DMS79 treated with DMSO at 0.1 percent for 48 hours (cell line): ENCODE data around the gene ZNF593.

Experiments used
- DNase-seq: peaks from one replicate; lab custom pipeline; 2025; lab: John Stamatoyannopoulos, UW

ZNF593 gene

DNA sequence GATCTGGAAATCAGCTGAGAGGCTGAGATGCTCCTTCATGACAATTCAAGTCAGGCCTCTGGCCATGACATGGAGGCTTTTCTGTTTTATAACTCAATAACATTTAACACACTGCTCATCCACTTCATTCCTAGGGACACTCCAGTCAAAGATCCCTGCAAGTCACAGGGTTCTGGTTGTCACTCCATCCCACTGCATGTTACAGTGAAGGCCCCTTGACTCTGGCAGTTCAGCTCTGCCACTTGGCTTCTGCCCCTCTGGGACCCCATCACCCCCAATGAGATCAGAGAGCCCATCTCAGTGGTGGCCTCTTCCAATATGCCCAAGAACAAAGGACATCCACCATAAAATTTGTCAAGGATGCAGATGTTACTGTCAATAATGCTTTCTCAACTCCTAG is 20.8 kb upstream of the ZNF593 start:
- no peak for DNase-seq

DNA sequence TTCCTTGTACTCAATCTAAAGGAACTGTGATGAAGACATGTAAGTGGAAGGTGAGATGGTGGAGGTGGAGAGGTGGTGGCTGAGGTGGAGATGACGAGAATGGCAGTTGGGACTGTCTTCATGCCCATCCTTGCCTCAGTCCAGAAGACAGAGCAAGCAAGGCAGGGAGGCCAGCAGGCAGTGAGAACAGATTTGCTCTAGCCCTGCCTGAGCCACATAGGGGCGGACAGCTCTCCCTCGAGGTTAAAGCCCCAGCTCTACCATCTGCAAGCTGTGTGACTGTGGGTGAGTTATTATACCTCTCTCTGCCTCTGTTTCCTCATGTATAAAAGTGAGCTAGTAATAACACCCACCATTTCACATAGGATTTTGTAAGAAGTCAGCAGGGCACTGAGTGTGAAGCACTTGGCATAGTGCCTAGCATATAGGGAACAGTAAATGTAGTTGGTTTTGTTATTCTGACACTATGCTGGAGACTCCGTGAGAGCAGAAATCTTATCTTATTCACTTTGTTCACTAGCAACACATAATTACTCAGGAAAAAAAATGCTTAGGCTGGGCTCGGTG is 15.7 kb upstream of the ZNF593 start:
- no peak for DNase-seq

DNA sequence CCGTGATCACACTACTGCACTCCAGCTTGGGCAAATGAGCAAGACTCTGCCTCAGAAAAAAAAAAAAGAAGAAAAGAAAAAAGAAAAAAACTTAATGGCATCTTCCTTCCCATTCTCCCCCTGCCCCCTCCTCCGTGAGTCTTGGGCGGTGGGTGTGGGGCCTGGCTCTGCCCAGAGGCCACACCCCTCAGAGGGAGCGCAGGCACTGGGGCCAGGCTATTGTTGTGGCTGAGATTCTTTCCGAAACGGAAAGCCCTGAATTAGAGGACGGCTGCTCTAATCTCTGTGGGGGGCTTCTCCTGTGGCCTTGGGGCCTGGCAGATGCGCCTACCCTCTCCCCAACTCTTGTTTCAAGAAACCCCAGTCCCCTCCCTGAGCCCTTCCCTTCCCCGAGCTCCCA is 15.0 kb upstream of the ZNF593 start:
- DNase-seq, result no peak

DNA sequence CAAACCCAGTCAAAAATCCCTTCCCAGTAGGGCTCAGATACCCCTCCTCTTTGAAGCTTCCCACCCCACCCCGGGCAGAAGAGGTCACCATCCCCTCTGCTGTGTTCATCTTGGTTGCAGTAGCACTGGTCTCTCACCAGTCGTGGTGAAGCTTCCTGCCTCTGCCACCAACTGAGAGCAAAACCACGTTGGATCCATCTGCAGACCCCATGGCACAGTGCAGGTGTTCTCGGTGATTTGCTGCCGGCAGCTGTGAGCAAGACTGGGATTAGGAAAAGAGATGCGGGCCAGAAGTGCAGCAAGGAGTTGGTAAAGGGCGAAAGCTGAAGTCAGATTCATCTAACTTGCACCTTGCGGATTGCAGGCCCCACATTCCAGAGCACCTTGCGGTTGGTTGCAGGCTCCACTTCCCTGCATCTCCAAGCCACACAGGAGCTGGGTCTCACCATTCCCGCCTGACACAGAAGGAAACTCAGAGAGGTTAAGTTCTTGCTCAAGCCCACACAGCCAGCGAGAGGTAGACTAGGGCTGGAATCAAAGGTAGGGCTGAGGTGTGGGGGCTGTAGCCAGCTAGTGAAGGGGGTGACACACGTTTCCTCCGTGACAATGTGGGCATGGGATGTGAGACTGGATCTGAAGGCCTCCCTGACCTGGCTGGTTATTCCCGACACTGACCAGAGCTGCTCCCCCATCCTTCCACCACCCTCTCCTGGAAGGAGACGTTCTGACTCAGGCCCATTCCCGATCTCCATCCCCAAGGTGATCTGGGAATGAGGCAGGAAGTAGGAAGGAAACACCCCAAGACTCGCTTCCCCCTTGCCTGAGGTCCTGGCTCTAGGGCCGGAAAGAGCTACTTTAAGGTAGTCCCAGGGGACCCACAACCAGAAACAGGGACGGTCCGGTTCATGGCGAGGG is 14.1 kb upstream of the ZNF593 start:
- no peak for DNase-seq

DNA sequence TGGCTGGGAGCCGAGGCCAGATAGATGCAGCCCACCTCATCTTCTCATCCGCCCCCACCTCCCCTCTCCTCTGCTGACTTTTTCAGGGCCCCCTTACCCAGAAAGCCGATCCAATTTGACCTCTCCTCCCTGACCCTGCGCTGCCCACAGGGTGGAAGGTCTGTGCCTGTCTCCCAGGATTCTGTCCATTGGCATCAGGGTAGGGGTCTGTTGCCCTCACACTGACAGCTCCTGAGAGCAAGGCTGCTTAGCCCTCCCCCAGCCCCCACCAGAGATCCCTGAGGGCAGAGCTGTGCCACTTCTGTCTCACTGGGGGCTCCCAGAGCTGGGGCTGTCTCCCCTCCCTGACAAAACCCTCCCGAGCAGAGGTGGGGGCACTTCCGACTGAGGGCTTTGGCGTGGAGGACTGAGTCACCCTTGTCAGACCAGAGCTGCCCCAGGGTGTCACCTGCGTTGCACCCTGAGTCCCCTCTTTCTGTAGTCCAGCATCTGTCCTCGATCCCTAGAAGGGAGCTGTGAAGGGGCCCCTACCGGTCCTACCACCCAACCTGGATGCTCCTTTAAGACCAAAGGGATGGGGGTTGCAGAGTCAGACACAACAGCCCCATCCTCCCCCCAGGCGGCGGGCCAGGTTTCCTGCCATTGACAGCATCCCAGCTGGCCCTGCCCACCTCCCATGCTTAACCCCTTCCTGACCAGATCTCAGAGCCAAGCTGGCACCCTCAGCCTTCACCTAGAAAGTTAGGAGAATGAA is 13.2 kb upstream of the ZNF593 start:
- no peak for DNase-seq

DNA sequence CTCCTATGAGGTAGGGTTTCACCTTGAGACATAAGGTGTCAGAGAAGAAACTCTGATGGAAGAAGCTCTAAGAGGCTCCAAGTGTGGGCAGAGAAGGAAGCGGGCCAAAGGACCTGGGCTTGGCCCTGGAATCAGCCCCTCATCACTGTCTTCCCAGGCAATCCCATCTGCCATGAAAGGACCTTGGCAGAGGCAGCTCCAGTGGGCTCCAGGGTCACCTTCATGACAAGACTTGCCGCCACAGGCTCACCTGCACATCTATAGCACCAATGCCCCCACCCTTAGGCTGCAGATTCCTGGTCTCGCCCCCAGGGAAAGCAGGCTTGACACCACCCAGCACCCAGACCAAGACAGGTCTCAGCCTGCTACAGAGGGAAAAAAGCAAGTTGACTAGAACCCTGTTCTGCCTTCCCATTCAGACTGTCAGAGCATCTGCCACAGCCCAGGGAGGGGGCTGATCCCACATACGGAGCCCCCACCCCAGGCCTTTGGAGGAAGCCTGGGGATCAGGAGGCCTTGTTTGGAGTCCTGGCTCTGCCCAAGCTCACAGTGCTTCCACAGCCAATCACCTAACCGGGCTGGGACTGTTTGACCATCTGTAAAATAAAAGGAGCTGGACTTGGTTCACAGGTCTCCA is 11.3 kb upstream of the ZNF593 start:
- no peak for DNase-seq

DNA sequence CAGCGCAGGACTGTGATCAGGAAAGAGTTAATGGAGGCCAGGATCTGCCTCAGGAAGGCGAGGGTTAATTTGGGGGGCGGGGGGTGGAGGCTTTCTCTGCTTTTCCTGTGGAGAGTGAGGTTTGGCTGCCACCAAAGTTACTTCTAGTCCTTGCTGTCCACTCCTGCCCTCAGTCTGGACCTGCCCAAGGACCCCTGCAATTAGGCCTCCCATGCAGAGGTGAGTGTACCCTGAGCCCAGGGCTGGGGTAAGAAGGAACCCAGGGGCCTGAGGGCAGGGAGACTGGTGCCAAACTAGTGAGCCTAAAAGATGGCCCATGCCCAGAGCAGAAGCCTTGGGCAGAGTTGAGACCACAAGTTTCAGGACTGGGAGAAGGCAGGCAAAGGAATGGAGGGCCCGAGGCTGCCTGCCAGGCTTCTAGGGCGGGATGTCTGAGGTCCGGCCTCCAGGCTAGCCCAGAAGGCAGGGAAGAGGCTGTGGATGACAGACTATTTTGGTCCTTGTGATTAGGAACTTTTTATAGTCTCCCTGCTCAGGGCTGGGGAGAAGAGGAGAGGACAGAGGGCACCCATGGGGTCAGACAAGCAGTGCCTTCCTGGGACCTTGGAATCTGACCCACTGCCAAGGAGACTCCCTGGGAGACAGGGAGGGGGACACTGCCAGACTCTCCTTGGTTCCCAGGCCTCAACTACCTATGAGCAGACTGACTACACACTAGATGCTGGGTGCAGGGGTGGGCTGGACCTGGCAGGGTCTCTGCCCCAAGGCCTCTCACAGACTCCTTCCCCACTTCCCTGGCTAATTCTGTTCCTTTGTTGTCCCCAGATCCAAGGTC is 10.6 kb upstream of the ZNF593 start, which contains the start of gene FAM110D:
Gene FAM110D (plus strand): TSS at position 172 of the 835 bp plus-strand sequence. CDS start 2,213 bp downstream, outside the sequence.
- DNase-seq, result no peak

DNA sequence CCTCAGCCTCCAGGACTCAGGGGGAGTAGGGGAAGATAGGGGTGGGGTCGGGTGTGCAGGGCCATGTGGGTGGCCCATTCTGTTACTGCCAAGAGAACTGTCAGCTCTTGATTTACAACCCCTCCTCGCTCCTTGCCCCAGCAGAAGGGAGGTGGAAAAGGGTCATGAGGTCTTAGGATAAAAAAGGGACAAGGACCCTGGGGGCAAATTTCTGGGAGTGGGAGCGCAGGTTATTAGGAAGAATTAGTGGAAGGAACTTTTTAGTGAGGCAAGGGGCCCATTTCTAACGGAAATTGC is 10.0 kb upstream of the ZNF593 start:
- no peak for DNase-seq

DNA sequence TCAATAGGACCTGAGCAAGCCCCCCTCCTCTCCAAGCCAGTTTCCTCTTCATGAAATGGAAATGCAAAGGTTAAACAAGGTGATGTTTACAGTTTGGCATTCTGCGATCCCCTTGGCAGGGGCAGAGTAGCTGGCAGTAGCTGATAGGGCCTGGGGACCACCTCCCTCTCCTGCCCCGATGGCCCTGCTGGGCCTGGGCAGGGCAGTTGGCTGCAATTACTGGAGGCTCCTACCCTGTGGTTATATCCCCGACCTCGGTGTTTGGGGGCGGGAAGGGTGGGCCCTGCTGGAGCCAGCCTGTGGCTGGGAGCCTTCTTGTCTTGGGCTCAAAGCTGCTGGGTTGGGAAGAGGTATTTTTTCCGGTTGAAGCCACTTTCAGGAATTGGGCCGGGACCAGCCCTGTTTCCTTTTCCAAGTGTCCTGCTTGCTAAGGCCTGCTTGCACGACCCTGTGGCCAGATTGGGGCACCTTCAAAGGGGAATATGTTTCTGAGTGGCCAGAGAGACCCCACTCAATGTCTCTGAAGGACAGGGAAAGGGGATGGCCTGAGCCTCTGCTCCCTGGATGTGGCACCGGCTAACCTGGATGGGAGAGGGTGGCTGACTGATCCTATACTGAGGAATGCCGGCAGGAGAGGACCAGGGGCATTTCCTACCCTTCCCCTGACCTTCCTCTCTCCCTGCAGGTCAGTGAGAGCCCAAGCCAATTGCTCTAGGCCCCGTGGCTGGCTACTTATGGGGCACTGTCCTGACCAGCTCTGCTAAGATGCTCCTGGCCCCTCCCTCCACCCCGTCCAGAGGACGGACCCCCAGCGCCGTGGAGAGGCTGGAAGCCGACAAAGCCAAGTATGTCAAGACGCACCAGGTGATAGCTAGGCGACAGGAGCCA is 8.9 kb upstream of the ZNF593 start:
- DNase-seq, result no peak

DNA sequence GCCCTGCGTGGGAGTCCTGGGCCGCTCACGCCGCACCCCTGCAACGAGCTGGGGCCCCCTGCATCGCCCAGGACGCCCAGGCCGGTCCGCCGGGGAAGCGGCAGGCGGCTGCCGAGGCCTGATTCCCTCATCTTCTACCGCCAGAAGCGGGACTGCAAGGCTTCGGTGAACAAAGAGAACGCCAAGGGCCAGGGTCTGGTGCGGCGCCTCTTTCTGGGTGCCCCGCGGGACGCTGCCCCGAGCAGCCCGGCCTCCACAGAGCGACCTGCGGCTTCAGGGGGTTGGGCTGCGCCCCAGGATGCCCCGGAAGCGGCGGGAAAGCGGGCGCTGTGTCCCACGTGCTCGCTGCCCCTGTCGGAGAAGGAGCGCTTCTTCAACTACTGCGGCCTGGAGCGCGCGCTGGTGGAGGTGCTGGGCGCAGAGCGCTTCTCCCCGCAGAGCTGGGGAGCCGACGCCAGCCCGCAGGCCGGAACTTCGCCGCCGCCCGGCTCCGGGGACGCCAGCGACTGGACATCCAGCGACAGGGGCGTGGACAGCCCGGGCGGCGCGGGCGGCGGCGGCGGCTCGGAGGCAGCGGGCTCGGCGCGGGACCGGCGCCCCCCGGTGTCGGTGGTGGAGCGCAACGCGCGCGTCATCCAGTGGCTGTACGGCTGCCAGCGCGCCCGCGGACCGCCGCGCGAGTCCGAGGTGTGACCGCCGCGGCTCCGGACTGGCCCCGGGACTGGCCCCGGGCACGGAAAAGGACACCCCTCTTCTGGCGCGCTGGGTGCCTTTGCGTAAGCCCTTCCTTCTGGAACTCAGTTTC is 8.1 kb upstream of the ZNF593 start:
- DNase-seq, result peak; percentile 59

DNA sequence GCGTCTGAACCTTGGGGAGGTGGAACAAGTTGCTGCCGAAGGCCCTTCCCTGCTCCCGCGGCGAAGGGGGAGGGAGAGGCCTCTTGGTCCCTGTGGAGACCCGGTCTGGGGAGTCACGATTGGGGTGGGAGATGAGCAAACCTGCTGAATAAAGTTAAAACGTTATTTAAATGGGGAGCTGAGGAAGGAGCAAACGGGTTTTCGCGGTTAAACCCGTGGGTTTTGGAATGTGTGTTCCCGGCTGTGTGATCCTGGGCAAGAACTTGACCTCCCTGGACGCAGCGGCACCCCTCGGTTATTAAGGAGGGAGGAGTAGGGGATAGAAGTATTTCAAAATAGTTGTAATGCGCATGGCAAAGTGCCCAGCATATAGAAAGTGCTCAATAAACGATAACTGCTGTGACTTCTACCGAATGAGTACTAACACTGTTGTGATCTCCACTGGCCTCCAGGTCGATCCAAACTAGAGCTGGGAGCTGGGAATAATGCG is 7.4 kb upstream of the ZNF593 start:
- no peak for DNase-seq

DNA sequence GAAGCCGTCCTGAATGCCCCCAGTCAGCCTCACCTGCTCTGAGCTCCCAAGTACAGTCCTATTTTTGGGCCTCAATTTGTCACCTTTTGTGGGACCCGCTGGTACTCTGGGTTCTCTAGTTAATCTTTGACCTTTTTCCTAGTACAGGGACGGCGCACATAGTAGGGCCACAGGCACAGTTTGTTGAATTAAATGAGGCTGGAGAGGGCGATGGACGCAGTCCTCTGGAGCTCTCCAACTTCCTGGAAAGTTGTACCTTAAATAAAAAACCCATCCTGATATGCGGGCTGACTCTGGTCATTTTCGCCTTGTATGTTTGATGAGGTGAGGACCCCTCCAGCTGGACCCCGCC is 6.0 kb upstream of the ZNF593 start:
- no peak for DNase-seq

DNA sequence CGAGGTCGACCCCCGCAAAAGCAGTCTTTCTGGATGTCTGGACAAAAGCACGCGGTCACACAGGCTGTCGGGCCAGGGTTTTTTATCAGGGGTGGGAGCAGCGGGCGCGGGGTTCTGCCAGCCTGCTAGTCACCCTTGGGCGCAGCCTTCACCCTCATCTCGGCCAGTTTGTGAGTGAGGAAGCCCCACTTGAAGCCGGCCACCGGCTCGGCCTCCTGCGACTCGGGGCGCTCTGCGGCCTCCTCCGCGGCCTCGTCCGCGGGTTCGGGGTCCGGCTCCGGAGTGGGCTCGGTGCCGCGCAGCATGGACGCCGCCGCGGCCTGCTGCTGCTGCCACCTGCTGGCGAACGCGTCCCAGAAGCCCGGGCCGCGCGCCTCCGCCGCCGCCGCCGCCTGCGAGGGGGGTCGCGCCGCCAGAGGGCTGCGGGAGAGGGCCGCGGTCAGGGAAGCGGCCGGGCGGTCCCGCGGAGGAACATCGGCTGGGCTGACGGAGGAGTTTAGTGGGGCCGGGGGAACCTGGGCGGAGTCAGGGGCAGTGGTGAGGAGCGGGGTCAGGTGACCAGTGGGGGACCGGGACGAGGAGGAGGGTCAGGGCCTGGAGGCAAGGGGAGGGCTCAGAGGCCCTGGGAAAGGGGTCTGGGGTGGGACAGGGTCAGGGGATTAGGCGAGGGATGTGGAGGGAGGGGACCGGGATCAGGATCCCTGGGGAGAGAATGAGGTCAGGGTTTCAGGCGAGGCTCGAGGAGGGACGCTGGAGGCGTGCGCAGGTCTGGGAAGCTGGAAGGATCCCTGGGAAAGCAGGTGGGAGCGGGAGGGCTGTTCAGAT is 5.5 kb upstream of the ZNF593 start:
- DNase-seq, result no peak

DNA sequence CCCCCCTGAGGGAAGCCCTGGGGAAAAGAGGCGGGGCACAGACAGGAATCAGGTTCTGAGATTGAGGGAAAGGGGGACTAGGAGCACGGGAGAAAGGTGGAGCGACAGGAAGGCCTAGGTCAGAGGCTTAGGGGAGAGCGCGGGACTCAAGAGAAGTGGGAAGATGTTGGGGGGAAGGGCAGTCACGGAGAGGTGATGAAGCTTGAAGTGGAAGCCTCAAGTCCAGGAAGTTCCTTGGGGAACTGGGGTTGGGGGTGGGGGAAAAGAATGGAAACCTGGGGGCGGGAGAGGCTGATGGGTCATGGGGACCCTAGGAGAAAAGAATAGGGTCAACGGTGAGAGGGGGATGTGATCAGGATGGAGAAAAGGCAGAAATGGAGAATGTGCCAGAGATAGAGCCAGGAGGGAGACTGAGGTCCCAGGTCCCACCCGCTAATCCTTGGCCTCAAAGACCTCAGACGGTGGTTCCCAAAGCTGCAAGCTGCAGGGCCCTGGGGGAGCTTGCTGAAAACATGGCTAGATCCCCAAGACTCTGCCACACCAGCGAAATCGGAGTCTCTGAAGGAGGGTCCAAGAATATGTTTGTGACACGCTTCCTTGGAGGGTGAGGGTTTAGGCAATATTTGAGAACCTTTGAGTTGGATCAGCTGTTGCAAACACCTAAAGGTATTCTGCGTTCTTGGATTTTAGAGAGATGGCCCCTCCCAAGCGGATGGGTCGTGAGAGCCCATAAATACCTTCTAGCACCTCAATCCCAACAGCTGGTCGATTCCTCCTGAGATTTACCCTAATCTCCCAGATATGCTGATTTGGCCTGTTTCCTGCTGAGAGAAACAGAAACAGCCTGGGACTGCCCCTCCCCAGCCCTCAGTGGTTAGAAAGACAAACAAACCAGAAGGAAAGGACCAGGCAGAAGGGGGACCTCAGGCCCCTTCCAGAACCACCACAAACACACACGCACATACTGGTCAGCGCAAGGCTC is 4.6 kb upstream of the ZNF593 start:
- DNase-seq, result no peak

DNA sequence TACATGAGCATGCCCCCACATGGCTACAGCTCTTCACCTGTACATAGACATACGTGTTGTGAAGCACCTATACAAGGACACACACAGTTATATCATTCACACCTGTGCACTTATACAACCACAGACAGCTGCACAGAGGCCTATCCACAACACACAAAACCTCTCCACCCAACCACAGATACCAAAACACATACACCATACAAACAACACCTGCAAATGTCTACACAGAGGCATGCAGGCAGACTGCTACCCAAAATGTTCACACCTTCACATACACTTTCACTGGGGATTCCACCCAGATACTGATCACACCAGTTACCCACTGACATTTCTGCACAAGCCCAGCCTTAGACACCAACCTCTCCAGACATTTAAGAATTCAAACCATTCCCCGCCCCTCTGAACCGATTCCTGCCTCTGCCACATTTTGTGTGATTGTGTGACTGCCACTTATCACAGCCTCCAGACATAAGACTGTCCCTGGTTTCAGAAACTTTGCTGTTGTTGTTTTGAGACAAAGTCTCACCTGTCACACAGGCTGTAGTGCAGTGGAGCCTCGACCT is 2.9 kb upstream of the ZNF593 start:
- DNase-seq, result no peak

DNA sequence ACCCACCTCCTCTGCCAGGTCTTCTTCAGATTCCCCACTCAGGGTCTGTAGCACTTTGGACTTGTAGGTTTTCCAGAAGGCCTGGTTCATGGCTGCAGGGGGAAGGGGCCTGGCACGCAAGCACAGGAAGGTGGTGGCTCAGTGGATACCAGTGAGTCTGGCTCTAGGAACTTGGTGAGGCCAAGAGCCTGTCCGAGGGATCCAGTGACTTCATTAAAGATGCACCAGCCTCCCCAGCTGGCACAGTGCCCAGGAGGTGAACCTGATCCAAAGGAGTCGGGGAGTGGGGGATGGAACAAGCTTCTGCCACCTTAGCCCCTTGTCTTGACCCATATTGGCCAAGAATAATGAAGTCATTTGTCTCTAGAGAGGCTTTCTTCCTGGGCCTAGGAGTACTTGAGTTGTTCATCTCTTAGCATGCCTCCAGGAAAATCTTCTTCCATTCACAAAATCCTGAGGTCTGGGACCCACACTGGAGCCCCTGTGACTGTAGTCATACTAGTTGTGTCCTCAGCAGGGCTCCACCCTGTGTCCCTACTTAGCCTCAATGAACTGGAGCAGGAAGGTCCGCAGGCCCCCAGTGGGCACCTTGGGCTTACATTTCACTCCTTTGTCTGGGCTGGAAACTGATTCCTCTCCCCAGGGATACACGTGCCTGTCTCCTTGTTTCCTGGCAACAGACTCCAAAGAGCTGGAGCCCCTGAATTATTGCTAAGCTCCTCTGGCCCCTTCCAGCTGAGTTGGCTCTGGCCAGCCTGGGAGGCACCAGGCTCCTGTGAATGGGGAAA is 1.1 kb upstream of the ZNF593 start, which contains the start of gene C1orf232:
Gene C1orf232 (minus strand): TSS at position 554 of the 788 bp plus-strand sequence. CDS start 464 bp downstream, at position 90.
- peak; percentile 88 for DNase-seq
